ENCODE data around the gene PLCZ1.

Gene PLCZ1

GRCh38 chr12:18683327-18684013 is 54.3 kb downstream of the PLCZ1 start:
- Mint-ChIP-seq H3K9me3 (no peaks in the 10 kb centered on the region), H3K36me3 (ENCODE audit: low read depth) (no peaks in the 10 kb centered on the region), H3K4me1 (ENCODE audit: low read depth) (no peaks in the 10 kb centered on the region), H3K27me3 (no peaks in the 10 kb centered on the region), H3K27ac (no peak overlapping the region), H3K4me3 (no peak overlapping the region)
- no peak for DNase-seq

GRCh38 chr12:18681818-18682217 is 56.0 kb downstream of the PLCZ1 start:
- Mint-ChIP-seq H3K36me3 (ENCODE audit: low read depth) (no peaks in the 10 kb centered on the region), H3K4me3 (no peak overlapping the region), H3K27ac (no peak overlapping the region), H3K4me1 (ENCODE audit: low read depth) (no peaks in the 10 kb centered on the region), H3K27me3 (no peaks in the 10 kb centered on the region), H3K9me3 (no peaks in the 10 kb centered on the region)
- DNase-seq = no peak

- H3K4me1 Mint-ChIP-seq (ENCODE audit: low read depth) = no peaks in the 10 kb centered on the region
- H3K9me3 Mint-ChIP-seq = peaks cover 8% of the 10 kb centered on the region
- H3K4me3 Mint-ChIP-seq = no peak overlapping the region
- H3K36me3 Mint-ChIP-seq (ENCODE audit: low read depth) = no peaks in the 10 kb centered on the region
- H3K27ac Mint-ChIP-seq = no peak overlapping the region
- no peaks in the 10 kb centered on the region for H3K27me3 Mint-ChIP-seq
- no peak for DNase-seq
Measured at GRCh38 chr12:18676996-18677588, 60.7 kb downstream of the PLCZ1 start.

- Mint-ChIP-seq H3K27me3 (no peaks in the 10 kb centered on the region), H3K9me3 (peaks cover 8% of the 10 kb centered on the region)
Measured at GRCh38 chr12:18676141-18676540, 61.7 kb downstream of the PLCZ1 start.

GRCh38 chr12:18658829-18659228 is 79.0 kb downstream of the PLCZ1 start:
- no peaks in the 10 kb centered on the region for H3K36me3 Mint-ChIP-seq (ENCODE audit: low read depth)
- H3K4me3 Mint-ChIP-seq = no peak overlapping the region
- H3K4me1 Mint-ChIP-seq (ENCODE audit: low read depth) = no peaks in the 10 kb centered on the region
- H3K27ac Mint-ChIP-seq = no peak overlapping the region
- peaks cover 18% of the 10 kb centered on the region for H3K9me3 Mint-ChIP-seq
- no peak for DNase-seq
- no peaks in the 10 kb centered on the region for H3K27me3 Mint-ChIP-seq

More at GRCh38 chr12:18676141-18676540, 61.7 kb downstream of the PLCZ1 start:
- Mint-ChIP-seq H3K4me3 (no peak overlapping the region), H3K4me1 (ENCODE audit: low read depth) (no peaks in the 10 kb centered on the region), H3K36me3 (ENCODE audit: low read depth) (no peaks in the 10 kb centered on the region), H3K27ac (no peak overlapping the region)
- DNase-seq = no peak

- no peaks in the 10 kb centered on the region for H3K27me3 Mint-ChIP-seq
- no peaks in the 10 kb centered on the region for H3K36me3 Mint-ChIP-seq (ENCODE audit: low read depth)
- H3K4me3 Mint-ChIP-seq = no peak overlapping the region
- H3K9me3 Mint-ChIP-seq = peaks cover 17% of the 10 kb centered on the region
- no peak overlapping the region for H3K27ac Mint-ChIP-seq
- DNase-seq = no peak
- H3K4me1 Mint-ChIP-seq (ENCODE audit: low read depth) = no peaks in the 10 kb centered on the region
Measured at GRCh38 chr12:18658179-18658578, 79.6 kb downstream of the PLCZ1 start.

- no peak for DNase-seq
- no peaks in the 10 kb centered on the region for H3K27me3 Mint-ChIP-seq
Measured at GRCh38 chr12:18655351-18655750, 82.5 kb downstream of the PLCZ1 start.

GRCh38 chr12:18653465-18653864 is 84.3 kb downstream of the PLCZ1 start:
- H3K4me3 Mint-ChIP-seq = no peak overlapping the region
- H3K4me1 Mint-ChIP-seq (ENCODE audit: low read depth) = no peaks in the 10 kb centered on the region
- DNase-seq = no peak
- H3K9me3 Mint-ChIP-seq = peaks cover 5% of the 10 kb centered on the region
- H3K36me3 Mint-ChIP-seq (ENCODE audit: low read depth) = no peaks in the 10 kb centered on the region
- no peak overlapping the region for H3K27ac Mint-ChIP-seq
- no peaks in the 10 kb centered on the region for H3K27me3 Mint-ChIP-seq

More at GRCh38 chr12:18655351-18655750, 82.5 kb downstream of the PLCZ1 start:
- H3K9me3 Mint-ChIP-seq = peaks cover 9% of the 10 kb centered on the region
- H3K27ac Mint-ChIP-seq = no peak overlapping the region
- no peaks in the 10 kb centered on the region for H3K4me1 Mint-ChIP-seq (ENCODE audit: low read depth)
- no peak overlapping the region for H3K4me3 Mint-ChIP-seq
- no peaks in the 10 kb centered on the region for H3K36me3 Mint-ChIP-seq (ENCODE audit: low read depth)

GRCh38 chr12:18652596-18652995 is 85.2 kb downstream of the PLCZ1 start:
- DNase-seq = no peak
- Mint-ChIP-seq H3K36me3 (ENCODE audit: low read depth) (no peaks in the 10 kb centered on the region), H3K4me3 (no peak overlapping the region), H3K27ac (no peak overlapping the region), H3K9me3 (peaks cover 5% of the 10 kb centered on the region), H3K4me1 (ENCODE audit: low read depth) (no peaks in the 10 kb centered on the region), H3K27me3 (no peaks in the 10 kb centered on the region)

- Mint-ChIP-seq H3K9me3 (peaks cover 5% of the 10 kb centered on the region), H3K4me1 (ENCODE audit: low read depth) (no peaks in the 10 kb centered on the region), H3K27ac (no peak overlapping the region), H3K36me3 (ENCODE audit: low read depth) (no peaks in the 10 kb centered on the region), H3K4me3 (no peak overlapping the region), H3K27me3 (no peaks in the 10 kb centered on the region)
- DNase-seq = no peak
Measured at GRCh38 chr12:18651525-18651924, 86.3 kb downstream of the PLCZ1 start.

- DNase-seq = no peak
- Mint-ChIP-seq H3K27ac (no peak overlapping the region), H3K4me1 (ENCODE audit: low read depth) (no peaks in the 10 kb centered on the region), H3K9me3 (peaks cover 5% of the 10 kb centered on the region), H3K4me3 (no peak overlapping the region), H3K27me3 (no peaks in the 10 kb centered on the region), H3K36me3 (ENCODE audit: low read depth) (no peaks in the 10 kb centered on the region)
Measured at GRCh38 chr12:18646286-18646890, 91.4 kb downstream of the PLCZ1 start.

GRCh38 chr12:18644564-18644963 is 93.2 kb downstream of the PLCZ1 start:
- Mint-ChIP-seq H3K36me3 (ENCODE audit: low read depth) (no peaks in the 10 kb centered on the region), H3K4me3 (no peak overlapping the region), H3K27me3 (no peaks in the 10 kb centered on the region), H3K27ac (no peak overlapping the region), H3K9me3 (peaks cover 2% of the 10 kb centered on the region), H3K4me1 (ENCODE audit: low read depth) (no peaks in the 10 kb centered on the region)
- DNase-seq = no peak

- Mint-ChIP-seq H3K27ac (no peak overlapping the region), H3K9me3 (peaks cover 1% of the 10 kb centered on the region), H3K4me3 (no peak overlapping the region), H3K27me3 (no peaks in the 10 kb centered on the region), H3K36me3 (ENCODE audit: low read depth) (no peaks in the 10 kb centered on the region), H3K4me1 (ENCODE audit: low read depth) (no peaks in the 10 kb centered on the region)
- DNase-seq = no peak
Measured at GRCh38 chr12:18643681-18644080, 94.1 kb downstream of the PLCZ1 start.

- Mint-ChIP-seq H3K9me3 (peaks cover 1% of the 10 kb centered on the region), H3K4me1 (ENCODE audit: low read depth) (no peaks in the 10 kb centered on the region), H3K4me3 (no peak overlapping the region), H3K27me3 (no peaks in the 10 kb centered on the region), H3K27ac (no peak overlapping the region), H3K36me3 (ENCODE audit: low read depth) (no peaks in the 10 kb centered on the region)
- no peak for DNase-seq
Measured at GRCh38 chr12:18640321-18640955, 97.4 kb downstream of the PLCZ1 start.

GRCh38 chr12:18634382-18634781 is 103.4 kb downstream of the PLCZ1 start:
- H3K27ac Mint-ChIP-seq = no peak overlapping the region

More at GRCh38 chr12:18634382-18634781, 103.4 kb downstream of the PLCZ1 start:
- Mint-ChIP-seq H3K4me3 (no peak overlapping the region), H3K9me3 (peaks cover 3% of the 10 kb centered on the region), H3K36me3 (ENCODE audit: low read depth) (no peaks in the 10 kb centered on the region), H3K27me3 (no peaks in the 10 kb centered on the region), H3K4me1 (ENCODE audit: low read depth) (no peaks in the 10 kb centered on the region)
- no peak for DNase-seq
